GM21526 (cell line): Measurements from ENCODE around the gene GABBR2.
"Not testable (repeated sequence)": the region's sequence is repeated elsewhere in the genome, so short reads cannot be mapped to it uniquely, and the experiment has no call there.

Experiments used
- ATAC-seq: cut with Tn5 transposase; IDR thresholded peaks from one replicate; pipeline ENCODE4 v1.9.1; 2021; ENCODE audit warnings: moderate library complexity; ENCODE audit not compliant: unreplicated experiment, low FRiP score

GABBR2 gene

DNA sequence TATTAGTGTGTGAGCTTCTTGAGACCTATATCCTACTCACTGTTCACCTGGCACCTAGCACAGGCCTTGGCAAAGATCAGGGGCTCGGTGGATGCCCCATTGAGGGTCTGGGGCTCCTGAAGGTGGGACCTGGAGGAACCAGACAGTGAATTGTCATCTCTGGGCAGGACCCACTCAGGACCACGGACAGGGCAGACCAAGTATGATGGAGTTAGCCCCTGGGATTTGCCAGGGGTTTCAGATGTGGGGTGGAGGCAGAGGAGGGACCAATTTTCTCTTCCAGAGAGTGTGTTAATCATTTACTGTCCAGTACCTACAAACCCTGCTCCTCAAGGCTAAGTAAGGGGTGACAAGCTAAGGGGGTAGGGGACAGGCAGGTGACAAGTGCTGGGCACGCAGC is 424.0 kb downstream of the GABBR2 start:
- no peak for ATAC-seq

DNA sequence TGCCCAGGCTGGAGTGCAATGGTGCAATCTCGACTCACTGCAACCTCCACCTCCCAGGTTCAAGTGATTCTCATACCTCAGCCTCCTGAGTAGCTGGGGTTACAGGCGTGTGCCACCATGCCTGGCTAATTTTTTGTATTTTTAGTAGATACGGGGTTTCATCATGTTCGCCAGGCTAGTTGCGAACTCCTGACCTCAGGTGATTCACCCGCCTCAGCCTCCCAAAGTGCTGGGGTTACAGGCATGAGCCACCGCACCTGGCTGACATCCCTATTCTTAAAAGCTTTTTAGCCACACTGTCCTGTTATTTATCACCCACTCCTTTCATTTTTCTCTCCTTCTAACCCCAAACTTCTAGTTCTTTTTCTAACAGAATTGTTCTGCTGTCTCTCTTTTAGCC is 425.6 kb downstream of the GABBR2 start:
- not testable (repeated sequence) for ATAC-seq

DNA sequence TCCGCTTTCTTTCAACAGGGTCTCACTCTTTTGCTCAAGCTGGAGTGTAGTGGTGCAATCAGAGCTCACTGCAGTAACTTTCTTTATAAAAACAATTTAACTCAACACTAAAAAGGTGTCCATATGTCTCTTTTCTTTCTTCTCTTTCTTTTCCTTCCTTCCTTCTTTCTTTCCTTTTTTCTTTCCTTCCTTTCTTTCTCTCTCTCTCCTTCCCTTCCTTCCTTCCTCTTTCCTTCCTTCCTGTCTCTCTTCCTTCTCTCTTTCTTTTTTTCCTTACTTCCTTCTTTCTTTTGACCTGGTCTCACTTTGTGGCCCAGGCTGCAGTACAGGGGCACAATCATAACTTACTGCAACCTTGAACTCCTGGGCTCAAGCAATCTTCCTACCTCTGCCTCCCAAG is 427.5 kb downstream of the GABBR2 start:
- ATAC-seq = no peak

DNA sequence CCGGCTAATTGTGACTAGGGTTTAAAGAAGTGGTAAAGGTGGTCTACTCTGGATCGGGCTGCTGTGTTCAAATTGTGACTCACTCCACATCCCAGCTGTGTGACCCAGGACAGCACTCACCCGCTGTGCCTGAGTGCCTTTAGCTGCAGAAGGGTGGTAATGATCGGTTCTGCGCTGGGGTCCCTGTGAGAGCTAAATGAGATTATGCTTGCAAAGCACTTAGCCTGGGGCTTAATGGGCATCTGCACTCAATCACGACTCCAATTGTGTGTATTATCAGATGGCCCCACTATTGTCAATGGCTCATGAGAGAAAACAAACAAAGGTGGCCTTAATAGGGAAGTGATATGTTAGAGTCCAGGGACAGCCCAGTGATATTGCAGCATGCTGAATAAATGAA is 428.2 kb downstream of the GABBR2 start:
- no peak for ATAC-seq

DNA sequence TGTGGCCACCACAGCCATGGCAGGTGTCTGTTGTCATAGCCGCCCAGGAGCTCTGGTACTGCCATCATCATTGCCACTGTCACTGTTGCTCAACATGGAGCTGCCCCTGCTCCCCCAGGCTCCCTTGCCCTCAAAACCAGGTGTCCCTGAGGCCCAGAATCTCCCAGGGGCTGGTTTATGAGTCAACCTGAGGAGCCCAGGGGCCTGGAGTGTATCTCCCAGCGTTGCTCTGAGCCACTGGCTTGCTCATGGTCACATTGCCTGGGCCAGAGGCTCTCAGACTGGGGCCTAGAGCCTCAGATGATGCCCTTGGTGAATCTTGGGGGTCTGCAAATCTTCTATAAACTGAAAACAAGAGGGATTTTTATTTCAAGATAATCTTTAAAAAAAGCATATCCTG is 428.6 kb downstream of the GABBR2 start:
- ATAC-seq = no peak

DNA sequence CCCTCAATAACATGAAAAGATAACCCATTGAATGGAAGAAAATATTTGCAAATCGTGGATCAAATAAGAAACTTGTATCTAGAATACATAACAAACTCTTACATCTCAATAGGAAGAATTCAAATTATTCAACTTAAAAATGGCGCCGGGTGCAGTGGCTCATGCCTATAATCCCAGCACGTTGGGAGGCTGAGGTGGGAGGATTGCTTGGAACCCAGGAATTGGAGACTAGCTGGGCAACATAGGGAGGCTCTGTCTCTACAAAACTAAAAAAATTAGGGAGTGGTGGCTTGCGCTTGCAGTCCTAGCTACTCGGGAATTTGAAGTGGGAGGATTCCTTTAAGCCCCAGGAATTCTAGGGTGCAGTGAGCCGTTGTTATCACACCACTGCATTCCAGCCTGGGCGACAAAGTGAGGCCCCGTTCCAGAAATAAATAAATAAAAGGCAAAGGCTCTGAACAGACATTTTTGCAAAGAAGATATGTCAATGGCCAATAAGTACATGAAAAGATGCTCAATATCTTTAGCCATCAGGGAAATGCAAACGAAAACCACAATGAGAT is 431.7 kb downstream of the GABBR2 start:
- no peak for ATAC-seq

DNA sequence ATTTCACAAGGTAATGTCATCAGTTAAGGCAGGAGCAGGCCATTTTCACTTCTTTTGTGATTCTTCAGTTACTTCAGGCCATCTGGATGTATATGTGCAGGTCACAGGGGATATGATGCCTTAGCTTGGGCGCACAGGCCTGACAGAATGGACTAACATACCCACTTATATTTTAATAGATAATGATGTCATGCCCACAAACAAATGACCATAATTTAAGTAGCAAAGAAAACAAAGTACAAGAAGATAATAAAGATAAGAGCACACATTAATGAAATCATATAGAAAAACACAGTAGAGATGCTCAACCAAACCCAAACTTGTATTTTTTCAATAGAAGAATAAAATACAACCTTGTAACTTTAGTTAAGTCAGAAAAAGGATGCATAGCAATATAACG is 433.6 kb downstream of the GABBR2 start:
- no peak for ATAC-seq

DNA sequence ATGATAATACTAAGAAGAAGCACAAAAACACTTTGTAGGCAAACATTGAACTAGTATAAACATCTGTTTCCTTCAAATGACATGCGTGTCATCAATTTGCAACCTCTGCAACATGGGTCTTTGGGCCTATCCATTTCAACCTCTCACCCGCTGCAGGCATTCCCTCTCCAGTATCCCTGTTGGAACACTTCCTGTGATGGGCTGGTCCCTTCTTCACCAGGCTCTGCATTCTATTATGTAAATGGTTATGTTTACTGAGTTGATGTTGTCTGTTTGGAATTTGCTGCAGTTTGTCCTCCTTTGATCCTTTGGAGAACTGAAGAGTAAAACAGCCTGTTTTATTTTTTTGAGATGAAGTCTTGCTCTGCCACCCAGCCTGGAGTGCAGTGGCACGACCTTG is 436.7 kb downstream of the GABBR2 start:
- no peak for ATAC-seq

DNA sequence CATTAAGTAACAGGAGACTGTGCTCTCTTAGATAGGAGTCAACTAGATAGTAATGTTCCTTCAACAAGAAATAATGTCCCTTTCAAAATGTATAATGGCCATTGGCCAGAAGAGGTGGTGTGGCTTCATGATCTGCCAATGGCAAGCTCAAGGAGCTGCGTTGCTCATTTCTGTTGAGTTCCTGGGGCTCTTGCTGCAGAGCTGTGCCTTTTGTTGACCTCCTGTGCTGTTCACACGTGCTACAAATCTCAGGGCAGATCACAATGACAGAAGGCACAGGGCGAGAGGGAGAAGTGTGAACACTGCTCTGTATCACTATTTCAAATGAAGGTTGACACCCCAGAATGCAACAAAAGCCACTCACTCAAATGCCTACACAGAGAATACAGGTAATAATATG is 437.3 kb downstream of the GABBR2 start:
- no peak for ATAC-seq

DNA sequence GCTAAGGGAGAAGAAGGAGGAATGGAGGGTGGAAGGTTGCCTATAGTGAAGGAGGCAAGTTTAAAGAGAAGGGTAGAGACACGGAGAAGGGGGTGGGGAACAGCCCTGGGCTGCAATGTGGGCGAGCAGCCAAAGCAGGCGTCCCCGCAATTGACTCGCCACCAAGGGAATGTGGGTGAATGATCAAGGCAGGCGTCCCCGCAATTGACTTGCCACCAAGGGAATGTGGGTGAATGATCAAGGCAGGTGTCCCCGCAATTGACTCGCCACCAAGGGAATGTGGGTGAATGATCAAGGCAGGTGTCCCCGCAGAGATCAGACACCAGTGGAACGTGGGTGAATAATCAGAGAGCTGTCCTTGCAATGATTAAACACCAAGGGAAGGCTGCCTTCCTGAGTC is 438.5 kb downstream of the GABBR2 start:
- ATAC-seq = not testable (repeated sequence)

DNA sequence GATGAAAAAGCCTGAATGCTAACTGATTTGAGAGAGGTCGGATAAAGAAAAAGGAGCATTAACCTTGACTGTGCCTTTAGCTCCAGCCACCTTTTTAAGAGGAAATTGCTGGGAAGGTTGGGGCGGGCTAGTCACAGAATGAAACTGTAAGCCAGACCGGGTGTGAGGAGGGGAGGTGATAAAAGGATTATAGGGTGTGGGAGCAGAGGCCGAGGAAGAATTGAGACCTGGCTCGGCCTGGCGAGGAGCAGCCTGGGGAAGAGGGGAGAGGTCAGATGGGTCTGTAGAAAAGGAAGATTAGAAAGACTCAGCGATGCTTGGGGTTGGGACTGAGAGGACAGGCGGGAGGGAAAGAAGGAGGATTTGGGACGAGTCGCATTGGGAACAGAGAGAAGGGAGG is 439.1 kb downstream of the GABBR2 start:
- not testable (repeated sequence) for ATAC-seq

DNA sequence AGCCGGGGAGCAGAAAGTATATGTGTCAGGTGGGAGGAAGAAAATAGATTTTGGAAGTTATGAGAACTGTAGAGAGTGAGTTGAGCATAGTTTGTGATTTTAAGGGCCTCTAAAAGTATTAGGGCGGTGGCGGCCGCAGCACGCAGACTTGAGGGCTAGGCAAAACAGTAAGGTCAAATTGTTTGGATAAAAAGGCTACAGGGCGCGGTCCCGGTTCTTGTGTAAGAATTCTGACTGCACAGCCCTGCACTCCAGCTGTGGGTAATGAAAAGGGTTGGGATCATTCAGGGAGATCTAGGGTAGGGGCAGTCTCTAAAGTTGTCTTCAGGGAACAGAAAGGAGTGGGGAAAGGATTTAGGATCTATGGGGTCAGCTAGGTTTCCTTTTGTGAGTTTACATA is 441.2 kb downstream of the GABBR2 start:
- ATAC-seq = not testable (repeated sequence)

DNA sequence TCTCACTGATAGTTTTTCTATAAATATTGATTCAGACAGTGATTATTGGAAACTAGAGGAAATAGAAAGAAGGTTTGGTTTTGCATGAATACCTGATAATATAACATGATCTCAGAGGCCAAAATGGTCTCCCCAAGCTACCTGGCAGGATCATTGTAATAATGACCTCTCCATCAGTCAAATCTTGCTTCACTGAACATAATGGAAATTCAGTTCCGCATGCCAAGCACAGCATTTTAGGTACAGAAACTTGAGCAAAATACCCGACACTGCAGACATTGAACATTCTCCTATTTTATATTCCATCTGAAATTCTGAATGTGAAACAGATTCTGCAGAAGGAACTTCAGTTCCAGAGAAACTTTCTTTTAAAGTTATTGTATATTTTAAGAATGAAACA is 444.2 kb downstream of the GABBR2 start:
- ATAC-seq = no peak

DNA sequence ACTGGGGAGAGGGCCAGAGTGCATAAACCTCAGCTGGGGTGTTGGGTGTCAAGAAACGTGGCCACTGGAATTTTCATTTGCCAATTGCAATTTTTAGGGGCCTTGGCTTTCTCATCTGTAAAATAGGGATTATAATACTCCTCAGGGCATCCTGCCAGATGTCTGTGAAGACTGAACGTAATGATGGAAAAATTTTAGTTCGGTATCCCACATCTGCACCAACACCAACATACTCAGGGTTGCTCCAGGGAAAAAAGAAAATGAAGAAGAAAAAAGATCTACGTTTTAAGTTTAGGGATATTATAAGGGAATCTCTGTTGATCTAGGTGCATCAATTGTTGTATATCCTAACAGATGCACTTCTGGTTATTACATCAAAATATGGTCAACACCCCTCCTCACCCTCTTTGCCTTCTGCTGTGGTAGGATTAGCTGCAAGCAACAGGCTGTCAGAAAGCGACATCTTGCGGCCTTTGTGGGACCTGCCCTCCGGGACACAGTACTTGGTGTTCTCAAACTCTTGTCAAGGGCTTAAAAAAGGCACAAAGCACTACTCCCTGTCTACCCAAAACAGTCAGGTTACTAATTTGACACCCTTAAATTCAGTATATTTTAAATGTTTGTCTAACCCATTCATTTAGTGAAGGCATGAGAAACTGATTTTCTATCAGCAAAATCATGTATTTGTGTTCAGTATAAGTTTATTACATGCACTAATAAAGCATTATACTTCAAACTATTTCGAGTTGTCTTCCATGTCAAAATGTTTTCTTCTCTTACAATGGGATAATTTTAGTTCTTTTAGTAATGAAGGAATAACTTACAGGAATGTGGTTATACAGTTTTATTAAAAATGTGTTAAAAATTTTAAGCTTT is 445.0 kb downstream of the GABBR2 start:
- peak; percentile 79 for ATAC-seq

DNA sequence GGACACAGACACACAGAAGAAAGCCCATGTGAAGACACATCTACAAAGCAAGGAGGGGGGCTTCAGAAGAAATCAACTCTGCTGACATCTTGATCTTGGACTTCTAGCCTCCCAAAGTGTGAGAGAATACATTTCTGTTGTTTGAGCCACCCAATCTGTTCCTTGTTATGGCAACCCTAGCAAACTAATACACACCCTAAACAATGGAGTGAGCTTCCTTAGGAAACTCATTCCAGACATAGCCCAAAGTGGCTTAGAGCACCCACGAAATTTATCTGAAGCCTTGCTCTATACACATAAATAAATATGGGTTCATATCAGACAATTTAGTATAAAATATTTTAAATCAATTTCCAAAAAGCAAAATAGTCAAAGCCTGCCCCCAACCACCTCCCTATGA is 445.7 kb downstream of the GABBR2 start:
- ATAC-seq = no peak

DNA sequence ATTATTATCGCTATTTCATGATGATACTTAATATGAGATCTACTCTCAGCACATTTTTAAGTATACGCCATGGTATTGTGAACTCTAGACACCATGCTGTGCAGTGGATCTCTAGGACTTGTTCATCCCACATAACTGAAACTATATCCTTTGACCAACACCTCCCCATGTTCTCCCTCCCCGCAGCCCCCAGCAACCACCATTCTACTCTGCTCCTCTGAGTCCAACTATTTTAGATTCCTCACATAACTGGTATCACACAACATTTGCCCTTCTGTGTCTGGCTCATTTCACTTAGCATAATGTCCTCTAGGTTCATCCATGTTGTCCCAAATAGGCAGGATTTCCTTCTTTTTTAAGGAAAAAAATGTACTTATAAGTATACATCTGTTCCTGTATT is 446.7 kb downstream of the GABBR2 start:
- no peak for ATAC-seq

DNA sequence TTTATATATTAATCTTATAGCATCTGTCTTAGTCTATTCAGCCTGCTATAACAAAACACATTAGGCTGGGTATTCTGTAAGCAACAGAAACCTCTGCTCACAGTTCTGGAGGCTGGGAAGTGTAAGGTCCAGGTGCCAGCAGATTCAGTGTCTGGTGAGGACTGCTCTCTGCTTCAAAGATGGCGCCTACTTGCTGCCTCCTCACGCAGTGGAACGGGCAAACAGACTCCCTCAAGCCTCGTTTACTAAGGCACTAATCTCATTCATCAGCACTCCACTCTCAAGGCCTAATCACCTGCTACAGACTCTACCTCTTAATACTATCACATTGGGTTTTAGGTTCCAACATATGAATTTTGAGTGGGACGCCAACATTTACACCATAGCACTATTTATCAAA is 448.1 kb downstream of the GABBR2 start:
- no peak for ATAC-seq

DNA sequence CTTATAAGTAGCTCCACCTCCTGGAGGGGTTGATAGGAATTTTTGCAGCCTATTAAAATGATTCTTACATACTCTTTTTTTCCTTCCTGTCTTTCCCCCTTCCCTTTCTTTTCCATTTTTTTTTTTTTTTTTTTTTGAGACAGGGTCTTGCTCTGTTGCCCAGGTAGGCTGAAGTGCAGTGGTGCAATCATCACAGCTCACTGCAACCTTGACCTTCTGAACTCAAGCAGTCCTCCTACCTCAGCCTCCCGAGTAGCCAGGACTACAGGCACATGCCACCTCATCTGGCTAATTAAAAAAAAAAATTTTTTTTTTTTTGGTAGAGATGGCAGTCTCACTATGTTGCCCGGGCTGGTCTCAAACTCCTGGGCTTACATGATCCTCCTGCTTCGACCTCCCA is 448.9 kb downstream of the GABBR2 start:
- ATAC-seq = no peak

DNA sequence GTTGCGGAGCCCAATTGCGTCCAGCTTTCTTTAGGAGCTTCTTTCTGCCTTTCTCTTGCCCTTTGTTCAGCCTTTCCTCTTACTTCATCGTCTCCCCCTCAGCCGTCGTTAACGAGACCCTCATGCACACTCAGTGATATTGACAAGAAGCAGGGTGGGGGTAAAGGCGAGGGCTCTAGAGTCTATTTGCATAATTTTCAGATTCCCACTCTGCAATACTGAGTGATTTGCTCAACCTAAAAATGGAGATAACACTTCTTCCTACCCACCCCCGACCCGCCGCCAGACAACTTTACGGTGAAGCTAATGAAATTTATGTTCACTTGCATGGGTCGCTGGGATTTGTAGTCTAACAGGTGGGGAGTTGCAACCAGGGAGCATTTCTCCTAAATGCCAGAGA is 452.0 kb downstream of the GABBR2 start:
- no peak for ATAC-seq

DNA sequence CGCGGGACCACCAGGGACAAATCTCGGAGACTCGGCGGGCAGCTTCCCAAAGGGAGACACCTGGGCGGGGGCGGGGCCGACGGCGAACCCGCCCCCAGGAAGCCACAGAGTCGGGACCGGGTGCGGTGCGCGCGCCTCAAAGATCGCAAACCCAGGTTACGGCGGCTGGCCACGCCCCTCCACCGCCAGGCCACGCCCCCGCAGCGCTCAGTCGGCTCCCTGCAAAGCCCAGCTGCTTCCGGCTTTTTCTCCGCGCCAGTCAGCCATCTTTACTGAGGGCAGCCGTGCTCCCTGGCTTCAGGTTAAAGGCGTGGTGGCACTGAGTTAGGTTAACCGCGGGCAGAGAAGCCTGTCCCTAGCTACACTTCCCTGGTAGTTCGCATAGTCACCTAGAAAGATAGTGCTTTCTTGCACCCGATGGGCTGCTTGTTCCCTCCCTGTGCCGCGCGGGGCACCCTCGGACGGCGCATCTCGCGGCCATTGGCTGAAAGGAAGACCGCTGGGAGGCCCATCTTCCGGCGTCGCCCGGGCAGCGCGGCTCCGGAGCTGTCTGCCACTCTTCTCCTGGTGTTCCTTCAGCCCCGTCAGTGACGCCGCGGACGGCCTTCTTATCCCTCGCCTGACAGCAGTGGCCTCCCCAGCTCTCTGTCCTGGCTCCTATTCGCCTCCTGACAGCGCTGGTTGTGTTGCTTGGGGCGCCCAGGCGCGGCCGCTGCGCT is 453.0 kb downstream of the GABBR2 start, which contains the start of gene TBC1D2:
Gene TBC1D2 (minus strand): TSS at position 72 of the 719 bp plus-strand sequence. CDS start 108 bp downstream, outside the sequence.
- ATAC-seq = peak; percentile 82

DNA sequence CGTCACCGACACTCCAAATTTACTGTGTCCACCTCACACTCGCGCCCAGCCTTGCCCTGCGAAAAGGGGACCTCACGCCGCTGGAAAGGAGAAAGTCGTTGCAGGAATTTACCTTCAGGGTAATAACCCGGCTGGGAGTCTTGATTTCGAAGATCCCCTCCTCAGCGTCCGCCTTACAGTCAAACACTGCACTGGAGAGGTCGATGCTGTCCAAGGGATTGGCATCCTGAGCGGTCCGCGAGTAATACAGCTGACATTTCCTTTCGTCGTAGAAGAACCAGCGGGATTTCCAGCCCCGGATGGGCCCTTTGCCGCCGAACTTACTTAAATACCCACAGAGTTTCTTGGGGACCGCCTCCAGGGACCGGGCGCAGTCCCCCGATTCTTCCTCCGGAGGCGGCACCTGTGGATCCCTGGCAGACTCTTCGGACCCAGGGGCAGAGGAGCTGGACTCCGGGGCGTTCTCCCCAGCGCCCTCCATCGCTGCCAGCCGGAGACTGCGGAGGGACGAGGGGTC is 453.6 kb downstream of the GABBR2 start:
- ATAC-seq = peak; percentile 20
